Activated CD8-positive, alpha-beta T cell treated with anti-CD3 and anti-CD28 coated beads for 36 hours (primary cell): Measurements from ENCODE around the gene LMAN1L. TPM values are rescaled to one million over a fixed set of nuclear protein-coding genes. Genes with fewer than 3 reads are reported as not detected.

Experiments
- ATAC-seq: fragments of 200-7000 bp; cut with Tn5 transposase; one replicate; pipeline ENCODE4 v1.10.0; 2021; ENCODE audit warnings: mild to moderate bottlenecking, moderate library complexity
- CTCF ChIA-PET: fragments of 350-600 bp; sonication (Branson Sonifier 250); formaldehyde crosslinking; loops from one replicate; lab custom pipeline; 2021; ENCODE audit warnings: antibody characterized with exemption; lab: Charles Lee
- POLR2A ChIA-PET: fragments of 350-600 bp; sonication (Branson Sonifier 250); formaldehyde crosslinking; loops from one replicate; lab custom pipeline; 2021; ENCODE audit warnings: antibody characterized with exemption; lab: Charles Lee
- DNase-seq: peaks from one replicate; pipeline ENCODE4 v3.0.0-alpha.2; 2020
- H3K27ac Mint-ChIP-seq: one replicate; pipeline ENCODE4 v1.8.0; 2021; ENCODE audit warnings: mild to moderate bottlenecking, mixed read lengths
- H3K27me3 Mint-ChIP-seq: one replicate; pipeline ENCODE4 v1.8.0; 2021; ENCODE audit warnings: mixed read lengths
- H3K36me3 Mint-ChIP-seq: one replicate; pipeline ENCODE4 v1.8.0; 2021; ENCODE audit warnings: low read depth, mixed read lengths
- H3K4me1 Mint-ChIP-seq: one replicate; pipeline ENCODE4 v1.8.0; 2021; ENCODE audit warnings: low read depth, mixed read lengths
- H3K4me3 Mint-ChIP-seq: one replicate; pipeline ENCODE4 v1.8.0; 2021; ENCODE audit warnings: mild to moderate bottlenecking, moderate library complexity, mixed read lengths
- H3K9me3 Mint-ChIP-seq: one replicate; pipeline ENCODE4 v1.8.0; 2021; ENCODE audit warnings: mixed read lengths
- intact Hi-C: fragments of 100-400 bp; cut with micrococcal nuclease; formaldehyde crosslinking; loops from one replicate; pipeline ENCODE4 v1.10.0; 2022
- total RNA-seq, 2 experiments: library from RNA; stranded (reverse); gene quantifications; one replicate each; pipeline ENCODE4 v1.2.3, GENCODE V29; 2021
- TF ChIP-seq, protein P1 (sequence below): fragments of 200-600 bp; IDR thresholded peaks from one replicate; pipeline ENCODE4 v1.8.0; 2022; ENCODE audit warnings: antibody characterized with exemption, mild to moderate bottlenecking

Gene LMAN1L
- total RNA-seq, 2 experiments from 2014 or later: 0.11 TPM; not detected in 1

DNA sequence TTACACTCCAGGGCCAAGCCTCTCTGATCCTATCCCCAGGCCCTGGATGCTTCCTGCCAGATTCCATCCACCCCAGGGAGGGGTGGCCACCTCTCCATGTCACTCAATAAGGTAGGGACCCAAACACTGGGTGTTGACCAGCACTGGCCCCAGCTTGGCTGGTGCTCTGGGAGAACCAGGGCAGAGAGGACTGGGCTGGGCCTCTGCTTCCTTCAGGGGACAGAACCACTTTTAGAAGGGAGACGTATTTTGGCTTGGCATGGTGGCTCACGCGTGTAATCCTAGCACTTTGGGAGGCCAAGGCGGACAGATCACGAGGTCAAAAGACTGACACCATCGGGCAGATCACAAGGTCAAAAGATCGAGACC, 9.1 kb downstream of the LMAN1L start:
- ATAC-seq: no peak
- ChIA-PET POLR2A (no interaction called here), CTCF (interaction anchor here (1.7 kb wide), 1 partner anchor 11 kb away, joined by 4 read pairs; no protein-coding TSS in a partner anchor)
- TF ChIP-seq, protein P1, sequence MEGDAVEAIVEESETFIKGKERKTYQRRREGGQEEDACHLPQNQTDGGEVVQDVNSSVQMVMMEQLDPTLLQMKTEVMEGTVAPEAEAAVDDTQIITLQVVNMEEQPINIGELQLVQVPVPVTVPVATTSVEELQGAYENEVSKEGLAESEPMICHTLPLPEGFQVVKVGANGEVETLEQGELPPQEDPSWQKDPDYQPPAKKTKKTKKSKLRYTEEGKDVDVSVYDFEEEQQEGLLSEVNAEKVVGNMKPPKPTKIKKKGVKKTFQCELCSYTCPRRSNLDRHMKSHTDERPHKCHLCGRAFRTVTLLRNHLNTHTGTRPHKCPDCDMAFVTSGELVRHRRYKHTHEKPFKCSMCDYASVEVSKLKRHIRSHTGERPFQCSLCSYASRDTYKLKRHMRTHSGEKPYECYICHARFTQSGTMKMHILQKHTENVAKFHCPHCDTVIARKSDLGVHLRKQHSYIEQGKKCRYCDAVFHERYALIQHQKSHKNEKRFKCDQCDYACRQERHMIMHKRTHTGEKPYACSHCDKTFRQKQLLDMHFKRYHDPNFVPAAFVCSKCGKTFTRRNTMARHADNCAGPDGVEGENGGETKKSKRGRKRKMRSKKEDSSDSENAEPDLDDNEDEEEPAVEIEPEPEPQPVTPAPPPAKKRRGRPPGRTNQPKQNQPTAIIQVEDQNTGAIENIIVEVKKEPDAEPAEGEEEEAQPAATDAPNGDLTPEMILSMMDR: no peak
- Mint-ChIP-seq H3K4me3 (no peak overlapping the region), H3K27me3 (peaks cover 8% of the 10 kb centered on the region), H3K9me3 (no peaks in the 10 kb centered on the region), H3K27ac (no peak overlapping the region), H3K4me1 (peaks cover 8% of the 10 kb centered on the region), H3K36me3 (no peaks in the 10 kb centered on the region)
- intact Hi-C loops: no loop called here
- no peak for DNase-seq

DNA sequence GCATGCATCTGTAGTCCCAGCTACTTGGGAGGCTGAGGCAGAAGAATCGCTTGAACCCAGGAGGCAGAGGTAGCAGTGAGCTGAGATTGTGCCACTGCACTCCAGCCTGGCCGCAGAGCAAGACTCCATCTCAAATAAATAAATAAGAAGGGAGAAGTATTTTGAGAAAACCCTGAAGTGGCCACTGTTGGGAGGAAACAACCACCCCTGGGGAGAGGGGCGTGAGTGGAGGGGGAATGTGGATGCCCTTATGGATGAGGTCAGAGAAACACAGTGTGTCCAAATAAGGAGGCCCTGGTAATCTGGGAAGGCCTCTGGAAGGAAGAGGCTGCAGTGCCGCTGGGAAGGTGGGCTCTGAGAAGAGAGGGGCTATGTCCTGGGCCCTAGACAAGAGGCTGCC, 9.6 kb downstream of the LMAN1L start:
- ChIA-PET POLR2A (no interaction called here), CTCF (interaction anchor here (1.0 kb wide), 1 partner anchor 42 kb away, joined by 3 read pairs; no protein-coding TSS in a partner anchor)
- Mint-ChIP-seq H3K9me3 (no peaks in the 10 kb centered on the region), H3K4me3 (no peak overlapping the region), H3K36me3 (no peaks in the 10 kb centered on the region), H3K4me1 (peaks cover 8% of the 10 kb centered on the region), H3K27me3 (peaks cover 12% of the 10 kb centered on the region), H3K27ac (no peak overlapping the region)
- no peak for DNase-seq
- TF ChIP-seq, protein P1: no peak
- intact Hi-C loops: no loop called here
- ATAC-seq: no peak

DNA sequence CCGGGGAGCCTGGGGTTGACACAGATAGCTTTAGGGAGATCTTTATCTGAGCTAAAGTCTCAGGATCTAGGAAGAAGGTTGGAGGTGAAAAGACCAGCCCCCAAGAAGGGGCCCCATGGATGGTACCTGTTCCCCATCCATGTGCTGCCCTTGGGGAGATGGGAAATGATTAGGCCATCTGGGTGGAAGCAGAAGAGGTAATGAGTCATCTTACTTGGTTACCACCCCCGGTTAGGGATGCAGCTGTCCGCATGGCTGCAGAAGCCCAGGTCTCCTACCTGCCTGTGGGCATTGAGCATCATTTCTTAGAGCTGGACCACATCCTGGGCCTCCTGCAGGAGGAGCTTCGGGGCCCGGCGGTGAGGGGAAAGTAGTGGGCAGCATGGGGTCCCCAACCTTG, 10.7 kb downstream of the LMAN1L start:
- POLR2A ChIA-PET: no interaction called here
- intact Hi-C loops: no loop called here

DNA sequence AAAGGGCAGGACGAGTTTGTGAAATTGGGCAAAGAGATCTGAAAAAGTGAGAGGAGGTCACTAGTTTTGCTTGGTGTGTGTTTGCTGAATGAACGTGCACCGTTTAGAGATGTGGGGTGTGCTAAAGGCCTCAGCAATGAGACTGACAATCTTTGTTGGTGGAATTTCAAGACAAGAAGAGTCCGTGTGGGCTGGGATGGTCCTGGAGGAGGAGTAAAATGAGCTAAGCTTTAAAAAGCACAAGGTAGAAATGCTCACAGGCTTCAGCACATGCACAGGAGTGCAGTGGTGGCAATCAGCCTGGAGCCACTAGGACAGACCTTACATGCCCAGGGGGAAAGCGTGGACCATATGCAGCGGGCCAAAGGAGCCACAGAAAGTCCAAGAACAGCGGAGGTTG, 12.3 kb downstream of the LMAN1L start:
- DNase-seq: no peak
- no peaks in the 10 kb centered on the region for H3K9me3 Mint-ChIP-seq
- ChIA-PET CTCF (interaction anchor here (1.3 to 1.7 kb wide), 4 partner anchors 34 to 77 kb away, joined by 3 to 4 read pairs (median 4); no protein-coding TSS in a partner anchor), POLR2A (interaction anchor here (1.9 kb wide), 1 partner anchor 13 kb away, joined by 5 read pairs; the partner anchor contains the start of gene LMAN1L)
- H3K36me3 Mint-ChIP-seq: no peaks in the 10 kb centered on the region
- no peak for ATAC-seq
- peaks cover 4% of the 10 kb centered on the region for H3K4me1 Mint-ChIP-seq
- no peak overlapping the region for H3K4me3 Mint-ChIP-seq
- TF ChIP-seq, protein P1: no peak
- peaks cover 23% of the 10 kb centered on the region for H3K27me3 Mint-ChIP-seq
- intact Hi-C loops: no loop called here
- no peak overlapping the region for H3K27ac Mint-ChIP-seq

More for the DNA sequence above, 10.7 kb downstream of the LMAN1L start:
- DNase-seq (no peak), ATAC-seq (no peak)
- TF ChIP-seq, protein P1: no peak
- peaks cover 21% of the 10 kb centered on the region for H3K27me3 Mint-ChIP-seq
- H3K9me3 Mint-ChIP-seq: no peaks in the 10 kb centered on the region
- H3K4me1 Mint-ChIP-seq: peaks cover 7% of the 10 kb centered on the region
- H3K27ac Mint-ChIP-seq: no peak overlapping the region
- H3K4me3 Mint-ChIP-seq: no peak overlapping the region
- CTCF ChIA-PET: interaction anchor here (1.0 to 1.1 kb wide), 2 partner anchors 24 to 43 kb away, joined by 3 read pairs; no protein-coding TSS in a partner anchor
- H3K36me3 Mint-ChIP-seq: no peaks in the 10 kb centered on the region

DNA sequence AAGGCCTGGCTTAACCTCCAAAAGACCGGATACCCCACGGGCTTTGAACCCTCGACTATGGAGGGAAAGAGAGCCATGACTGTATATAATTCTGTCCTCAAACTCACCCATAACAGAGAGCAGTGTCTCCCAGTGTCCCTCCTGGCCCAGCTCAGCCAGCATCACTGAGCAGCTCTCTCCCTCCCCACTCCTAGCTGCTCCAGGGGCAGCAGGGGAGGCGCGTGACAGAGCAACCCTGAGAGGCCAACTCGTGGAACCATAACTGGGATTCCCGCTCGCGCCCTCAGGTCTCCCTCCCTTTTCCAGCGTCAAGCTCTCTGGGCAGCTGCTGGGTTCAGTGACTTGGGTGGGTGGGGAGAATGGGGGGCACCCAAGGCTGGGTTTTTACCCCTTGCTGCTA, 13.2 kb downstream of the LMAN1L start:
- H3K36me3 Mint-ChIP-seq: no peaks in the 10 kb centered on the region
- H3K4me3 Mint-ChIP-seq: no peak overlapping the region
- intact Hi-C loops: no loop called here
- no peaks in the 10 kb centered on the region for H3K9me3 Mint-ChIP-seq
- CTCF ChIA-PET: interaction anchor here (1.1 to 2.1 kb wide), 7 partner anchors 10 to 185 kb away, joined by 3 to 8 read pairs (median 4); no protein-coding TSS in a partner anchor
- TF ChIP-seq, protein P1: no peak
- POLR2A ChIA-PET: interaction anchor here (1.0 to 1.9 kb wide), 3 partner anchors 11 to 44 kb away, joined by 3 to 6 read pairs (median 5); partner anchors contain the start of gene LMAN1L
- no peak for DNase-seq
- no peak overlapping the region for H3K27ac Mint-ChIP-seq
- H3K4me1 Mint-ChIP-seq: peaks cover 4% of the 10 kb centered on the region
- ATAC-seq: no peak
- H3K27me3 Mint-ChIP-seq: peaks cover 23% of the 10 kb centered on the region
